Epithelial cell of prostate (primary cell): ENCODE data around the gene CSNK2A2.
A peak's percentile ranks its signal among the peaks of the same experiment; 100 is the strongest.

Experiments used
- DNase-seq: peaks from one replicate; pipeline ENCODE4 v3.0.0-alpha.2; 2011; ENCODE audit warnings: low read depth, low spot score
- H3K27ac ChIP-seq: fragments of 450-650 bp; 2 replicates; pipeline ENCODE4 v1.5.1; 2017; ENCODE audit warnings: mild to moderate bottlenecking

Gene CSNK2A2

GRCh38 chr16:58198022-58198683 lies at the start of gene CSNK2A2:
TSS of gene CSNK2A2 (minus strand) at chr16:58198106. CDS start at chr16:58197736, 370 bp downstream.
- DNase-seq, result peak; percentile 5
- H3K27ac ChIP-seq, result no peak within 1 kb of the TSS

- DNase-seq, result peak; percentile 71
- H3K27ac ChIP-seq, result peak overlapping the region; percentile 8
Measured at GRCh38 chr16:58243528-58244004, 45.7 kb upstream of the CSNK2A2 start.

GRCh38 chr16:58236831-58237230 lies 38.9 kb upstream of the CSNK2A2 start:
- H3K27ac ChIP-seq, result no peak overlapping the region
- DNase-seq, result no peak

GRCh38 chr16:58236231-58236690 lies 38.4 kb upstream of the CSNK2A2 start:
- DNase-seq, result no peak
- no peak overlapping the region for H3K27ac ChIP-seq

GRCh38 chr16:58235663-58236062 lies 37.8 kb upstream of the CSNK2A2 start:
- no peak overlapping the region for H3K27ac ChIP-seq
- no peak for DNase-seq

- no peak for DNase-seq
- no peak overlapping the region for H3K27ac ChIP-seq
Measured at GRCh38 chr16:58234831-58235595, 37.1 kb upstream of the CSNK2A2 start.

GRCh38 chr16:58230259-58230658 lies 32.4 kb upstream of the CSNK2A2 start:
- no peak for DNase-seq
- H3K27ac ChIP-seq, result no peak overlapping the region

- no peak for DNase-seq
- H3K27ac ChIP-seq, result no peak overlapping the region
Measured at GRCh38 chr16:58226790-58227189, 28.9 kb upstream of the CSNK2A2 start.

- DNase-seq, result no peak
- no peak overlapping the region for H3K27ac ChIP-seq
Measured at GRCh38 chr16:58225965-58226602, 28.2 kb upstream of the CSNK2A2 start.

- peak; percentile 45 for DNase-seq
- H3K27ac ChIP-seq, result no peak overlapping the region
Measured at GRCh38 chr16:58222532-58223316, 24.8 kb upstream of the CSNK2A2 start.

GRCh38 chr16:58219432-58219831 lies 21.5 kb upstream of the CSNK2A2 start:
- H3K27ac ChIP-seq, result no peak overlapping the region
- no peak for DNase-seq

GRCh38 chr16:58218786-58219185 lies 20.9 kb upstream of the CSNK2A2 start:
- H3K27ac ChIP-seq, result no peak overlapping the region
- no peak for DNase-seq

- no peak for DNase-seq
- no peak overlapping the region for H3K27ac ChIP-seq
Measured at GRCh38 chr16:58217311-58217925, 19.5 kb upstream of the CSNK2A2 start.

GRCh38 chr16:58212824-58213655 lies 15.1 kb upstream of the CSNK2A2 start:
- no peak for DNase-seq
- no peak overlapping the region for H3K27ac ChIP-seq

GRCh38 chr16:58211846-58212245 lies 13.9 kb upstream of the CSNK2A2 start:
- H3K27ac ChIP-seq, result no peak overlapping the region
- no peak for DNase-seq

GRCh38 chr16:58211245-58211644 lies 13.3 kb upstream of the CSNK2A2 start:
- no peak for DNase-seq
- H3K27ac ChIP-seq, result no peak overlapping the region

- DNase-seq, result no peak
- H3K27ac ChIP-seq, result no peak overlapping the region
Measured at GRCh38 chr16:58205276-58206036, 7.5 kb upstream of the CSNK2A2 start.

GRCh38 chr16:58201163-58201562 lies 3.3 kb upstream of the CSNK2A2 start:
- no peak overlapping the region for H3K27ac ChIP-seq
- DNase-seq, result no peak
